Germinal center (tissue), 1 donor: ENCODE results near the gene NPTXR.

Source experiments
- DNase-seq: peaks from one replicate; pipeline ENCODE4 v3.0.0; 2012; ENCODE audit warnings: mixed read lengths, low spot score

Gene NPTXR

DNA sequence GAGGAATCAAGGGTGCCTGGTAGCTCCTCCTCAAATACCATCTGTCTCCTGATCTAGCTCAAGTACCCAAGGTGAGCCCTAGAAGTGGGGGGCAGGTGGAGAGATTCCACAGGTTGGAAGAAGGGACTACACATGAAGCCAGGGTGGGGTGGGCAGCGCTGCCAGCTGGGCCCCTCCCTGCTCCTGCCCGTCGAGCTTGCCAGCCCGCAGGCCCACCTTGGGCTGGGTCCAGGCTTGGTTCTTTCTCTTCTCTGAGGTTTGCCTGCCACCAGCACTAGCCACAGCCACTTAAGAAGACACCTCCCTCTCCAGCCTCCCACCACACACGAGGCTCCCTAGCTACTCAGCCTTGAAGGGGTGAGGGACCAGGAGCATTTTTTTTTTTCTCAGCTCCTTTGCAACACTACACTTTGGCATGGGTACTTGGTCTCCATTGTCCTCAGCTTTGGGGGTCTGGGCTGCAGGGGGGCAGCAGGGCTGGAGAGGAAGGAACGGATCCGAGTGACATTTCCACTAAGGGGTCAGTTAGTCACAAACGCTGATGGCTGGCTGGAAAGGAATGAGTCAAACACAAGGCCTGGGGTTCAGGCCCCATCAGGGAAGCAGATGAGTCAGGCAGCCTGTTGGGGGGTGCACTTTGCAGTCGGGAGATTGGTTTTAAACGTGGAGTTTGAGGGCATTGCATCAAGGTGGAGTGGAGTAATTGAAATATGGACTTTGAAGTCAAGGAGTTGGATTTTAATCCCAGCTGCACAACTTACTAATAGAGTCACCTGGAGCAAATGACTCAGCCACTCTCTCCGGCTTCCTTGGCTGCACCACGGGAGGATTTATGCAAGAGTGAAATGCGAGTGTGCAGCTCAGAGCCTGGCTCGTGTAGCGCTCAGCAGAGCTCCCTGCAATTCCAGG, 7.4 kb upstream of the NPTXR start:
- no peak for DNase-seq

DNA sequence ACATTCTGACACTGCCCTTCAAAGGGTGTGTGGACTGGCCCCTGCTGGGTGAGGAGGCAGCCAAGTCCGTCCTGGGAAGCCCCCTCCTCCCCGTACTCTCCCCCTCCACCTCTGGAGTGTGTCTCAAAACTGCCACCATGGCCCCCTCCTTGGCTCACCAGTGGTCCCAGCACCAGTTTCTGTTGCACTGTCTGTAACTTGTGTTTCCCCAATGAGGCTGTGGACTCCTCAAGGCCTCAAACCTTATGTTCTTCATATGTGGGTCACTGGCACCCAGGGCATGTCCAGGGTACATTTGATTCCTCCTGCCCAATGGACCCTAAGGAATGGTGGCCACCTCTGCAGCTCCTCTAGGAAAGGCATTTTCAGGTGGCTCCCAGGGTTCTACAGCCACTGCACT, 6.6 kb upstream of the NPTXR start:
- no peak for DNase-seq

DNA sequence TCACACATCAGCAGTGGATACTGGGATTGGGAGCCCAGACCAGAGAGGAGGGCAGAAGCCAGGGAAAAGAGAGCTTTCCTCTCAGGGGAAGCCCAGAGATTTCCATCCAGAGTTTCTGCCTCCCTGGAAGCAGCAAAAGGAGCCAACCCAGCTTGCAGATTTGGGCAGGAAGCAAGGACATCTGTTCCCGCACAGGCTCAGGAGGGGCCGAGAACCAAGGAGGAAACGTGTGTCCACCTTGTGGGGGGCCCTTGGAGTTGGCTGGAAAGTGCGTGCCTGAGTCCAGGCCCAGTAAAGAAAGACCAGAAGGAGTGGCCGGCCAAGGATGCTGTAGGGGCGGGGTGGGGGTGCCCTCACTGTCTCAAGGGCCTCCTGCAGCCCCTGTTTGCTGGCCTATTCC, 6.0 kb upstream of the NPTXR start:
- no peak for DNase-seq

GRCh38 chr22:38846412-38846811, 2.6 kb upstream of the NPTXR start:
- DNase-seq = no peak

DNA sequence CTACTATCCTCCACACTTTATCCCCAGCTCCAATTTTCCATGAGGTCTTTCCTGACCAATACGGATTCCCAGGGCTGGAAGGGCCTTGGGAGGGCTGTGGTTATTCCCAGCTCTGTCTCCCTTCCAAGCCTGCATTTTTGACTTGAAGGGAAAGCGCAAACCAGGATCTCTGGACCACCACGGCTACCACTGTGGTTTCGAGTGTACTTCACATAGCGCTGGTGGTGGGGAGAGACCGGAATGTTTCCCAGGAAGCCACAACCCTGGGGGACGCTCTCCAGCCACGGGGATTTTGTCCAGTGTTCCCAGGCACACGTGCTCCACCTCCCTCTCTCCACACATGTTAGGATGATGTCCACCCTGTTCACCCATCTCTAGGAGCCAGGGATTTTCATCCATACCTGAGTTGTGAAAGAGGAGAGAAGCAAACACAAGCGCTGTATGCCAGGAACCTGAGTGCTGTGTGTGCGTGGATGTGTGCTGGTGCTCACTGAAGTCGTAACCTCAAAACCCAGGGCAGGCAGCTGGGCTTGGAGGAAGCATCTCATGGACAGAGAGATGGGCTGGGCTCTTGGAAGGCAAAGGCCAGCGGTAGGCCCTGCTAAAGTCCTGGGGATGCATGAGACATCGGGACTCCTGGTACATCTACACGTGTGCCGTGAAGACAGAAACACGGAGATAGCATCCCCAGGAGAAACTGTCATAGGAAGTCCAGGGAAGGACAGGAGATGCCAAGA, 1.3 kb upstream of the NPTXR start:
- DNase-seq = no peak

DNA sequence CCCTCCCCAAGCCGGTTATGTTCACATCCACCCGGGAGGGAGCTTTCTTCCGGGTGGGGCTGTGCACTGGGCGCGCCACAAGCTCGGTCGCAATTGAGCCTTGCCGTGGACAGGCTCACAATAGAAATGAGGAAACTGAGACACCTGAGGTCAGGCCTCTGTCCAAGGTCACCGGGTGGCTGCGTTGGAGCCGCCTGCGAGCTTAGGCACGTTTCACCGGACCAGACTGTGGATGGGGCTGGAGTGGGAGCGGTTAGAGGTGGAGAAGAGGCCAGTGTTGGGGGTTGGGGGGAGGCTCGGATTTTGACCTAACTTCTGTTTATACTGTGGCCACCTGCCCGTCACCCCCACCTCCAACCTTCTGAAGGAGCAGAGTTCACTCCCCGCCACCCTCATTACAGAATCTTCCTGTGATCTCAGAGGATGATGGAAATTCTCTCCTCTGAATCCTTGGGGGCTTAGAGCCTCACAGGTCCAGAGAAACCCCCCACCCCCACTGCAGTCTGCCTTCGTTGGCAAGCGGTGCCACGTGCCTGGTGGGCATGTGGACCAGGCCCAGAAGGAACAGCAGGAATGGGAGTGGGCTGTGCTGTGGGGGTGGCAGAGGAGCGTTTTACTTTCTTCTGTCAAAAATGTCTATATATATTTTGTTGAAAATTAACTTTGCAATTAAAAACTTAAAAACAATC, 631 bp upstream of the NPTXR start:
- no peak for DNase-seq

DNA sequence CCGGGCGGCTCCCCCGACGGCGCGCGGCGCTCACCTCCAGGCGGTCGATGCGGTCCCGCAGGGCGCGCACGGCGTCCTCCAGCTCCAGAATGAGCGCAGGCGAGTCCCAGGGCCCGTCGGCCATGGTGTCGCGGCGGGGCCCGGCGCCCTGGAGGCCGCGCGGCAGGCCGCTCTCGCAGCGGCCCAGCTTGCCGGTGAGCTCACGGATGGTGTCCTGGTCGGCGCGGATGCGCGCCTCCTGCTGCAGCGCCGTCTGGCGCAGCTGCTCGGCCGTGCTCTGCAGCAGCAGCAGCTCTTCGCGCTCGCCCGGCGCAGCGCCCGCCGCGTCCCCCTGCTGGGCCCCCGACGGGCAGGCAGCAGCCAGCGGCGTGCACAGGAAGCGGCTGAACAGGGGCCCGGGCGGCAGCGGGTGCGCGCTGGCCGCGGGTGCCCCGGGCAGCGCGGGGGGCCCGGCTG, 599 bp downstream of the NPTXR start:
- peak; percentile 61 for DNase-seq

- DNase-seq = no peak
Measured at GRCh38 chr22:38842512-38843200, 1.2 kb downstream of the NPTXR start.

DNA sequence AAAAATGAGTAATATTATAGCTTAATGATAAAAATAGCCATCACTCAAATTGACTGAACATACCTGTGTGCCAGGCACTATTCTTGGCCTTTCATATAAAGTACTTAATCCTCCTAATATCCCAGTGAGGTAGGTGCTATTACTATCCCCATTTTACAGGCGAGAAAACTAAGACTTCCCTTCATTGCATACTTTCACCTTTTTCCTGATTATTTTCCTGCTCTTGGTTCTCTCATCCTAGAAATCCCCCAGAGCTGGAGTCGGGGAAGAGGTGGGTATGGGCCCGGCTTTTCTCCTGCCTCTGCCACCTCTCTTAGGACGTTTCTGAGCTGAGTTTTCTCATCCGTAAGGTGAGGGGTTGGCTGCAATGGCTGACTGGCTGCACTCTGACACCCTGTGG, 2.2 kb downstream of the NPTXR start:
- DNase-seq = no peak

- no peak for DNase-seq
Measured at GRCh38 chr22:38841211-38841610, 2.6 kb downstream of the NPTXR start.

DNA sequence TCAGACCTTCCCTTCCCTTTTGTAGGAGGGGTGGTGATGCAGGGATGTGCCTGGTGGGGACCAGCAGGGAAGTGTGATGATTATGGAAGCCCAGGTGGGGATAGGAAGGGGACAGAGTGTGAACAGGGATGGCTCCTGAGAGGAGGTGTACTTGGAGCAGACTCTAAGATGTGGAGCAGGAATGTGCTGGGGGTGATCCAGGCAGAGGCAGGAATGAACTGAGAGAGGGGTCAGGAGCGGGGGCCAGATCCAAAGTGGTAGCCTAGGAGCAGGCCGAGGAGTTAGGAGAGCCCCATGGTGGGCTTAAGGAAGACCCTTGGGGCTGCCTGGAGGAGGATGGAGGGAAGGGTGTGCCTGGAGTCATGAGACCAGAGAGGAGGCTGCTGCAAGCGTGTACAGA, 3.7 kb downstream of the NPTXR start:
- DNase-seq = no peak

DNA sequence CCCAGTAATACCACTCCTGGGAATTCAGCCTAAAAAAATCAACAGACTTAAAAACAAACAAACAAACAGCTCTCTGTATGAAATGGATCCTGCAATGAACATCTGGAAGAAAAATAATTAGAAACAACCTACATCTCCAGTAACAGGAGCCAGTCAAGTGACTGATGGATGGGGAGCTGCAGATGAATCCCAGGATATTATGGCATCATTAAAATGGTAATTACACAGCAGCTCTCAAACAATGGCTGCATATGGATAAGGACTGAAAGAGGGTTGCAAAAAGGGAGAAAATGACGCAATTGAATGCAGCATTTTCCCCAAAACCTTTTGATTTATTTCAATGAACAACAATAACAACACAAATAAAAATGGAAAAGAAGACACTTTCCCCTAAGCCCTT, 4.1 kb downstream of the NPTXR start:
- DNase-seq = no peak

DNA sequence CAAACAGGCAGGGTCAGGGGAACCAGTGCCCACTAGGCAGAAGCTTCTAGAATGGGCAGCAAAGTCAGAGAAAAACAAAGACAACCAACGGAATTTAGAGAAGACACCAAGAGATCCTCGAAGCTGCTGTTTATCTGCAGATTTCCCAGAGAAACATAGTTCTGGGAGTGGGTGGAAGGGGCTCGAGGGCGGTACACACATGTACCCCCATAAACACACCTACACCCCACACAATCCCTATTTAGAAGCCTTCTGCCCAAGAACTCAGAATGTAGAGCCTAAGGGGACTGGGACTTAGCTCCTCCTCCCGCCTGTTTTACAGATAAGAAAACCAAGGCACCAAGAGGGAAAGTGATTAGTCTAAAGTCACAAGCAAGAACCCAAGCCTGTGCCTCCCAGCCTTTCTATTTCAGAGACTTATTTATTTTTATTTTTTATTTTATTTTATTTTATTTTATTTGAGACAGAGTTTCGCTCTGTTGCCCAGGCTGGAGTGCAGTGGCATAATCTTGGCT, 6.4 kb downstream of the NPTXR start:
- DNase-seq = no peak

- no peak for DNase-seq
Measured at GRCh38 chr22:38835888-38836301, 7.9 kb downstream of the NPTXR start.

DNA sequence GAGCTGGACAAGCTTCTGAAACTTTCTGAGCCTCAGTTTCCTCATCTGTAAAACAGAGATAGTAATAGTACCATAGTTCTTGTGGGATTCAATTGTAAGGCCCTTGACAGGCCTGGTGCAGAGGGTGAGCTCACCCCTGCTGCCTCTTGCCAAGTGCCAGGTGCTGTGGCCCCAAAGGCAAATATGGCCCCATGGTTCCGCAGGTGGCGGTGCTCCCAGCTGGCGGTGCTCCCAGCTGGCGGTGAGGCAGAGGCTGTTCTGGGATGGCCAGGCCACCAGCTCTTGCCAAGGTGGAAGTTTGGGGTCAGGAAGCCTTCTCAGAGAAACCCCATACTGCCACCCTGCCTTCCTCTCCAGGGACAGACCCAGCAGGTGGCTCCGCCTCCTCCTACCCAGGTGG, 8.8 kb downstream of the NPTXR start:
- no peak for DNase-seq

GRCh38 chr22:38834215-38834953, 9.4 kb downstream of the NPTXR start:
- DNase-seq = no peak

- no peak for DNase-seq
Measured at GRCh38 chr22:38833061-38833460, 10.8 kb downstream of the NPTXR start.

- no peak for DNase-seq
Measured at GRCh38 chr22:38832005-38832978, 11.5 kb downstream of the NPTXR start.

DNA sequence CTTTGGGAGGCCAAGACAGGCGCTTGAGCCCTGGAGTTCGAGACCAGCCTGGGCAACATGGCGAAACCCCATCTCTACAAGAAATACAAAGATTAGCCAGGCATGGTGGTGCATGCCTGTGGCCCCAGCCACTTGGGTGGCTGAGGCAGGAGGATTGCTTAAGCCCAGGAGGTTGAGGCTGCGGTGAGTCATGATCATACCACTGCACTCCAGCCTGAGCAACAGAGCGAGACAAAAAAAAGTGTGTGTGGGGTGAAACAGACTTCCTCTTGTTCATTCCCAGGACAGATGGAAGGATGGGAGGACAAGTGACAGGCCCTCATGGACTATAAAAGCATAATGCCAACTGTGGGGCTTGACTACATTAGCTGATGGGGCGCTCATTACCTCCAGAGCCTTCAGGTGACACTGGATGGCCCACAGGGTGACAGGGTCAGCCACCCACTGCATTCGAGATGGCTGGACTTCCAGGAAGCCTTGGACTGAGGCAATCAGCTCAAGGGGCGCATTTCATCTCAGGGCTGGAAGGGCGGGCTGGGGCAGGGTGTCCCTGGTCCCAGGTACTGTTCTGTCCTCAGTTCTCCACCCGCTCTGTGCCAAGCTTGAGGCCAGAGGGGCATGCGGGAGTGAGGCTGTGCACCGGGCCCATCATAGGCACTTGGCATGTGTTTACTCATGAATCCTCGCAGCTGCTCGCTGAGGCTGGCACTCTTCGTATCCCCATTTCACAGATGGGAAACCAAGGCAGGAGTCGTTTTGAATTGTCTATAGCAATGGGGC, 12.5 kb downstream of the NPTXR start:
- DNase-seq = no peak
